ENCODE measurements around the gene SLC1A5.

DNA sequence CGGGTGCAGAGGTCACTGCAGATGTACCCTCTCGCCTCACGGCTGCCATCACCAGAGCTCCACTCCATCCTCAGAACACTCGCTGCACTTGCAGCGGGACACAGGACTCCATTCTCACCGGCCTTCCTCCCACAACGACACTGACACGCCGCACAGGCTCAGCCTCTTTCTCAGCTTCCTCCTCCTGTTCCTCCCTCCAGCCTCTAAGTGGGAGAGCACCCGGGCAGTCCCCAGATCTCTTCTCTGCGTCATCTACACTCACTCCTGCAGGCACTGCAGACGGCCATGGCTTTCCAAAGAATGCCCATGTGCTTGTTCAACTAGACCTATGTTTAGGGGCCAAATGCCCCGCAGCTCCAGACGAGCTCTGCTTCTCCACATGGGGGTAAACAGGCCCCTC lies 56.8 kb downstream of the SLC1A5 start:
- no peak for TF ChIP-seq ESRRA (IDR thresholded peaks at IDR 0.05; ENCODE audit: borderline replicate concordance, low read length)
- TF ChIP-seq, protein P1, sequence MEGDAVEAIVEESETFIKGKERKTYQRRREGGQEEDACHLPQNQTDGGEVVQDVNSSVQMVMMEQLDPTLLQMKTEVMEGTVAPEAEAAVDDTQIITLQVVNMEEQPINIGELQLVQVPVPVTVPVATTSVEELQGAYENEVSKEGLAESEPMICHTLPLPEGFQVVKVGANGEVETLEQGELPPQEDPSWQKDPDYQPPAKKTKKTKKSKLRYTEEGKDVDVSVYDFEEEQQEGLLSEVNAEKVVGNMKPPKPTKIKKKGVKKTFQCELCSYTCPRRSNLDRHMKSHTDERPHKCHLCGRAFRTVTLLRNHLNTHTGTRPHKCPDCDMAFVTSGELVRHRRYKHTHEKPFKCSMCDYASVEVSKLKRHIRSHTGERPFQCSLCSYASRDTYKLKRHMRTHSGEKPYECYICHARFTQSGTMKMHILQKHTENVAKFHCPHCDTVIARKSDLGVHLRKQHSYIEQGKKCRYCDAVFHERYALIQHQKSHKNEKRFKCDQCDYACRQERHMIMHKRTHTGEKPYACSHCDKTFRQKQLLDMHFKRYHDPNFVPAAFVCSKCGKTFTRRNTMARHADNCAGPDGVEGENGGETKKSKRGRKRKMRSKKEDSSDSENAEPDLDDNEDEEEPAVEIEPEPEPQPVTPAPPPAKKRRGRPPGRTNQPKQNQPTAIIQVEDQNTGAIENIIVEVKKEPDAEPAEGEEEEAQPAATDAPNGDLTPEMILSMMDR (IDR thresholded peaks at IDR 0.05), result no peak

All from A549 (cell line).